MM.1S (cell line): ENCODE measurements around the gene ZNF599.

Experiments
- DNase-seq: peaks from one replicate; pipeline ENCODE4 v3.0.0-alpha.2; 2015
- H2AFZ ChIP-seq: fragments of 300-600 bp; sonication (generic); 2 replicates; pipeline ENCODE4 v1.6.0; 2016; ENCODE audit warnings: antibody characterized with exemption, low read length
- H3F3A ChIP-seq: fragments of 300-600 bp; sonication (generic); 2 replicates; pipeline ENCODE4 v1.6.1; 2016; ENCODE audit warnings: mild to moderate bottlenecking, antibody characterized with exemption, low read length, moderate library complexity, mixed read lengths; ENCODE audit not compliant: insufficient read depth
- H3K27ac ChIP-seq: fragments of 300-600 bp; sonication (generic); 2 replicates; pipeline ENCODE4 v1.5.1; 2016; ENCODE audit warnings: mild to moderate bottlenecking, low read length
- H3K27me3 ChIP-seq: fragments of 300-600 bp; sonication (generic); replicated peaks from 2 replicates; pipeline ENCODE4 v1.6.0; 2016; ENCODE audit warnings: low read length; ENCODE audit not compliant: insufficient read depth
- H3K36me3 ChIP-seq: fragments of 300-600 bp; sonication (generic); replicated peaks from 2 replicates; pipeline ENCODE4 v1.6.1; 2016; ENCODE audit warnings: mild to moderate bottlenecking, low read length, mixed read lengths; ENCODE audit not compliant: insufficient read depth
- H3K4me1 ChIP-seq: fragments of 300-600 bp; sonication (generic); 2 replicates; pipeline ENCODE4 v1.6.1; 2016; ENCODE audit warnings: low read length, mixed read lengths
- H3K4me2 ChIP-seq: fragments of 300-600 bp; sonication (generic); 2 replicates; pipeline ENCODE4 v1.6.0; 2016; ENCODE audit warnings: low read depth, low read length
- H3K4me3 ChIP-seq: fragments of 300-600 bp; sonication (generic); 2 replicates; pipeline ENCODE4 v1.5.1; 2016; ENCODE audit warnings: low read length, mixed read lengths
- H3K79me2 ChIP-seq: fragments of 300-600 bp; sonication (generic); 2 replicates; pipeline ENCODE4 v1.6.1; 2016; ENCODE audit warnings: mixed run types, low read length, mixed read lengths
- H3K9ac ChIP-seq: fragments of 300-600 bp; sonication (generic); 2 replicates; pipeline ENCODE4 v1.6.1; 2016; ENCODE audit warnings: low read length, mixed read lengths
- H3K9me2 ChIP-seq: fragments of 300-600 bp; sonication (generic); replicated peaks from 2 replicates; pipeline ENCODE4 v1.6.1; 2016; ENCODE audit warnings: mild to moderate bottlenecking, low read length, mixed read lengths; ENCODE audit not compliant: insufficient read depth
- H3K9me3 ChIP-seq: fragments of 300-600 bp; sonication (generic); replicated peaks from 2 replicates; pipeline ENCODE4 v1.6.1; 2016; ENCODE audit warnings: mild to moderate bottlenecking, low read length, mixed read lengths; ENCODE audit not compliant: insufficient read depth
- H4K20me1 ChIP-seq: fragments of 300-600 bp; sonication (generic); 2 replicates; pipeline ENCODE4 v1.6.1; 2016; ENCODE audit warnings: mild to moderate bottlenecking, low read length, moderate library complexity, mixed read lengths; ENCODE audit not compliant: insufficient read depth
- CTCF ChIP-seq: fragments of 300-600 bp; sonication (generic); IDR thresholded peaks from 2 replicates; pipeline ENCODE4 v1.5.1; 2016; ENCODE audit warnings: antibody characterized with exemption, low read length, mixed read lengths
- EZH2 ChIP-seq: fragments of 300-600 bp; sonication (generic); optimal IDR thresholded peaks from 2 replicates; pipeline ENCODE3; 2017; ENCODE audit warnings: low read depth, mild to moderate bottlenecking, antibody characterized with exemption, low read length, mixed read lengths
- EZH2phosphoT487 ChIP-seq: fragments of 300-600 bp; sonication (generic); IDR thresholded peaks from 2 replicates; pipeline ENCODE4 v1.6.1; 2018; ENCODE audit warnings: antibody characterized with exemption, low read length

ZNF599 gene

GRCh38 chr19:34772697-34773554 is at the start of gene ZNF599:
TSS of gene ZNF599 (minus strand) at chr19:34773215. CDS start at chr19:34772841, 374 bp downstream.
- H3K4me2 ChIP-seq: peak within 1 kb of the TSS; percentile 88
- no peaks in the 10 kb centered on the region for H3F3A ChIP-seq
- no peaks in the 10 kb centered on the region for H3K79me2 ChIP-seq
- peak; percentile 93 for DNase-seq
- no peaks in the 10 kb centered on the region for H4K20me1 ChIP-seq
- peak within 1 kb of the TSS; percentile 78 for H3K4me3 ChIP-seq
- no peaks in the 10 kb centered on the region for H3K36me3 ChIP-seq
- H3K4me1 ChIP-seq: no peaks in the 10 kb centered on the region
- H3K9ac ChIP-seq: peak within 1 kb of the TSS; percentile 38; the same call in 1 of the 2 replicates
- no peaks in the 10 kb centered on the region for H3K9me2 ChIP-seq
- no peak within 1 kb of the TSS for H3K27ac ChIP-seq
- TF ChIP-seq EZH2phosphoT487: no peak
- no peak for TF ChIP-seq EZH2
- TF ChIP-seq CTCF: no peak
- peak within 1 kb of the TSS; percentile 97 for H2AFZ ChIP-seq
- peaks cover 14% of the 10 kb centered on the region; the same call in 1 of the 2 replicates for H3K27me3 ChIP-seq
- no peaks in the 10 kb centered on the region for H3K9me3 ChIP-seq

- H3K36me3 ChIP-seq: no peaks in the 10 kb centered on the region
- no peaks in the 10 kb centered on the region for H3K4me1 ChIP-seq
- H2AFZ ChIP-seq: no peak overlapping the region
- no peak overlapping the region for H3K27ac ChIP-seq
- no peaks in the 10 kb centered on the region for H3K79me2 ChIP-seq
- no peak overlapping the region for H3K9ac ChIP-seq
- no peaks in the 10 kb centered on the region for H4K20me1 ChIP-seq
- no peak for TF ChIP-seq EZH2phosphoT487
- no peak for TF ChIP-seq CTCF
- no peak for TF ChIP-seq EZH2
- H3K9me3 ChIP-seq: no peaks in the 10 kb centered on the region
- H3K4me3 ChIP-seq: no peak overlapping the region
- DNase-seq: no peak
- no peaks in the 10 kb centered on the region for H3F3A ChIP-seq
- H3K27me3 ChIP-seq: 0 out of 2 replicates have a peak, but pooled peaks cover 7% of the 10 kb centered on the region
- no peak overlapping the region for H3K4me2 ChIP-seq
- H3K9me2 ChIP-seq: no peaks in the 10 kb centered on the region
Measured at GRCh38 chr19:34818270-34818669, 45.3 kb upstream of the ZNF599 start.

GRCh38 chr19:34816708-34817107 is 43.7 kb upstream of the ZNF599 start:
- 0 out of 2 replicates have a peak, but pooled peaks cover 7% of the 10 kb centered on the region for H3K27me3 ChIP-seq
- H3F3A ChIP-seq: no peaks in the 10 kb centered on the region
- H3K4me1 ChIP-seq: no peaks in the 10 kb centered on the region
- no peaks in the 10 kb centered on the region for H3K9me3 ChIP-seq
- no peak overlapping the region for H3K4me2 ChIP-seq
- no peak overlapping the region for H2AFZ ChIP-seq
- DNase-seq: no peak
- H3K79me2 ChIP-seq: no peaks in the 10 kb centered on the region
- TF ChIP-seq EZH2phosphoT487: no peak
- no peak for TF ChIP-seq EZH2
- TF ChIP-seq CTCF: no peak
- no peaks in the 10 kb centered on the region for H4K20me1 ChIP-seq
- H3K9me2 ChIP-seq: no peaks in the 10 kb centered on the region
- H3K36me3 ChIP-seq: no peaks in the 10 kb centered on the region
- H3K4me3 ChIP-seq: no peak overlapping the region
- H3K27ac ChIP-seq: no peak overlapping the region
- H3K9ac ChIP-seq: no peak overlapping the region
